K562 (cell line): Measurements from ENCODE around the gene MAD1L1. TPM values are rescaled to one million over a fixed set of nuclear protein-coding genes. Genes with fewer than 3 reads are reported as not detected.
"Not testable (repeated sequence)": the region's sequence is repeated elsewhere in the genome, so short reads cannot be mapped to it uniquely, and the experiment has no call there.

Source experiments
- ATAC-seq: fragments of 200-7000 bp; cut with Tn5 transposase; 3 replicates; pipeline ENCODE4 v1.9.1; 2020; ENCODE audit warnings: moderate library complexity
- BruUV-seq: library from RNA; stranded (reverse); fragments of 400-500 nt; replicated peaks from 2 replicates; lab custom pipeline; 2021; lab: Mats Ljungman, UMichigan
- CTCF ChIA-PET: fragments of 300-600 bp; formaldehyde crosslinking; extraction: SDS; loops from one replicate; lab custom pipeline; 2021; ENCODE audit warnings: low intra/inter-chr PET ratio; lab: Yijun Ruan, JAX
- POLR2A ChIA-PET: fragments of 300-600, 350-650 bp; sonication (Branson Sonifier 250); formaldehyde crosslinking; extraction: SDS; loops from one replicate; lab custom pipeline; 2021; ENCODE audit warnings: antibody characterized with exemption, inconsistent platforms; lab: Yijun Ruan, JAX
- DNase-seq, 4 experiments: peaks; one replicate each; pipeline versions ENCODE4 v3.0.0 to v3.0.0-alpha.2; 2011 to 2018; ENCODE audit warnings: low spot score in 3 of 4, mixed read lengths in 3 of 4; ENCODE audit errors: extremely low read depth in 1 of 4
- FAIRE-seq: peaks from 2 replicates; lab custom pipeline; 2011; peaks lifted over from hg19 to GRCh38; lab: Jason Lieb, UNC
- H2AFZ ChIP-seq: 2 replicates; pipeline ENCODE4 v1.6.0; 2011; ENCODE audit warnings: low read depth, low read length, control low read depth, inconsistent platforms
- H3K27ac ChIP-seq: fragments of 200-600 bp; 3 replicates; pipeline ENCODE4 v1.8.0; 2011; ENCODE audit warnings: low read depth, mild to moderate bottlenecking, control low read depth, inconsistent platforms, low read length, moderate library complexity, mixed read lengths; ENCODE audit errors: extremely low read depth
- H3K27me3 ChIP-seq, 2 experiments: fragments of 300-600 bp in 1 of 2; 2 replicates in 1 of 2; 3 replicates in 1 of 2; pipeline versions ENCODE4 v1.6.0 to v1.8.0; 2011; ENCODE audit warnings: inconsistent platforms in 2 of 2, low read length in 2 of 2, mild to moderate bottlenecking in 1 of 2, mixed read lengths in 1 of 2, moderate library complexity in 1 of 2; ENCODE audit not compliant: control insufficient read depth in 2 of 2, insufficient read depth in 2 of 2
- H3K36me3 ChIP-seq: fragments of 300-600 bp; 3 replicates; pipeline ENCODE4 v1.8.0; 2011; ENCODE audit warnings: mild to moderate bottlenecking, low read length, inconsistent platforms; ENCODE audit not compliant: control insufficient read depth, insufficient read depth
- H3K4me1 ChIP-seq, 2 experiments: fragments of 200-600 bp in 1 of 2; replicated peaks in 1 of 2; 2 replicates in 1 of 2; 3 replicates in 1 of 2; pipeline versions ENCODE4 v1.5.1 to v1.8.0; 2011; ENCODE audit warnings: inconsistent platforms in 2 of 2, low read length in 2 of 2, mild to moderate bottlenecking in 1 of 2, mixed read lengths in 1 of 2, moderate library complexity in 1 of 2; ENCODE audit not compliant: control insufficient read depth in 2 of 2, insufficient read depth in 2 of 2
- H3K4me2 ChIP-seq: 2 replicates; pipeline ENCODE4 v1.6.1; 2011; ENCODE audit warnings: low read length, control low read depth, inconsistent platforms, mixed read lengths; ENCODE audit not compliant: insufficient read depth
- H3K4me3 ChIP-seq: fragments of 200-600 bp; sonication (generic), shearing (Covaris generic); 2 replicates; pipeline ENCODE4 v1.5.1; 2016; ENCODE audit warnings: control low read depth, inconsistent platforms
- H3K79me2 ChIP-seq: fragments of 200-600 bp; 3 replicates; pipeline ENCODE4 v1.8.0; 2011; ENCODE audit warnings: low read length, inconsistent platforms; ENCODE audit not compliant: control insufficient read depth, insufficient read depth
- H3K9ac ChIP-seq, 2 experiments: 2 replicates each; pipeline versions ENCODE4 v1.6.0 to v1.6.1; 2011; ENCODE audit warnings: low read depth in 2 of 2, low read length in 2 of 2, control low read depth in 1 of 2, inconsistent platforms in 1 of 2, mild to moderate bottlenecking in 1 of 2, mixed read lengths in 1 of 2; ENCODE audit not compliant: insufficient read depth in 1 of 2
- H3K9me1 ChIP-seq: one replicate; pipeline ENCODE4 v1.6.0; 2011; ENCODE audit warnings: inconsistent platforms, mild to moderate bottlenecking, low read length, moderate library complexity; ENCODE audit not compliant: control insufficient read depth, insufficient read depth
- H3K9me3 ChIP-seq: replicated peaks from 2 replicates; pipeline ENCODE4 v1.5.1; 2011; ENCODE audit warnings: low read depth, low read length, inconsistent platforms; ENCODE audit not compliant: control insufficient read depth, insufficient read depth
- H4K20me1 ChIP-seq: replicated peaks from 2 replicates; pipeline ENCODE4 v1.6.1; 2011; ENCODE audit warnings: low read length, inconsistent platforms, mixed read lengths; ENCODE audit not compliant: control insufficient read depth, insufficient read depth
- POLR2G ChIP-seq: fragments of 200-400 bp; formaldehyde crosslinking; IDR thresholded peaks from 2 replicates; pipeline ENCODE4 v1.6.1; 2017; ENCODE audit warnings: low read depth, mild to moderate bottlenecking, antibody characterized with exemption, low read length, moderate library complexity
- WGBS: fragments of 100-300 bp; shearing (Covaris generic); methylation state at CpG from one replicate; pipeline ENCODE4 v1.1.6; 2016; ENCODE audit warnings: low coverage, mixed read lengths; ENCODE audit not compliant: insufficient coverage; ENCODE audit errors: missing lambda C conversion rate; 5-methylcytosine and 5-hydroxymethylcytosine counted together
- in situ Hi-C: fragments of 300-500 bp; cut with MboI; formaldehyde crosslinking; loops from 4 replicates; pipeline ENCODE4 v1.15.0; 2018; ENCODE audit warnings: inconsistent platforms, mixed read lengths
- intact Hi-C: fragments of 100-400 bp; cut with micrococcal nuclease; formaldehyde crosslinking; loops from 2 replicates; pipeline ENCODE4 v1.14.2; 2022
- polyA plus RNA-seq, 8 experiments: library from polyadenylated mRNA; depleted of rRNA in 4 of 8; stranded (reverse) in 5 of 8; unstranded in 3 of 8; fragments of >200 nt; fragmentation: Nextera tagmentation in 2 of 8; fragmentation: Illumina TruSeq in 1 of 8; extraction: Ambion mirVana in 2 of 8; extraction: Trizol in 1 of 8; gene quantifications; 2 replicates each; pipeline versions ENCODE4 v1.2.1 to v1.2.3, GENCODE V29; 2011 to 2014; ENCODE audit warnings: inconsistent platforms in 1 of 8, missing spikeins in 1 of 8
- total RNA-seq, 7 experiments: library from RNA; depleted of rRNA in 6 of 7; stranded (reverse); fragments of >200 nt in 6 of 7; fragmentation: Illumina TruSeq in 2 of 7; extraction: Trizol in 2 of 7; gene quantifications; 2 replicates each; pipeline versions ENCODE4 v1.2.1 to v1.2.3, GENCODE V29; 2011 to 2021; ENCODE audit warnings: low replicate concordance in 1 of 7

MAD1L1 gene
- total and polyA plus RNA-seq, 9 of the 15 experiments (the other 6 are each of a cell fraction or from before 2014, with no cell fraction given), result 1.7 to 89.7 (median 18.0) TPM

GRCh38 chr7:1827521-1827981 lies 405.2 kb downstream of the MAD1L1 start:
- TF ChIP-seq POLR2G, result 0 out of 2 replicates have a peak, but pooled peaks have one; percentile 12
- TF ChIP-seq, all 486 proteins: peak for 1; not testable (repeated sequence) for 485
- H4K20me1 ChIP-seq, DNase-seq, H3K27ac ChIP-seq, POLR2A ChIA-PET, ATAC-seq, H3K4me3 ChIP-seq, H3K27me3 ChIP-seq, H3K9me1 ChIP-seq, H3K79me2 ChIP-seq, H3K36me3 ChIP-seq, BruUV-seq, H3K9ac ChIP-seq, H3K9me3 ChIP-seq, H2AFZ ChIP-seq, FAIRE-seq, CTCF ChIA-PET, in situ Hi-C loops, intact Hi-C loops, H3K4me2 ChIP-seq: not testable (repeated sequence)
- peaks cover 0 to 15% of the 10 kb centered on the region in 2 experiments; a peak in 2 of 5 replicates for H3K4me1 ChIP-seq
- WGBS, result 93% methylated on average over 8 of the region's 27 CpGs

DNA sequence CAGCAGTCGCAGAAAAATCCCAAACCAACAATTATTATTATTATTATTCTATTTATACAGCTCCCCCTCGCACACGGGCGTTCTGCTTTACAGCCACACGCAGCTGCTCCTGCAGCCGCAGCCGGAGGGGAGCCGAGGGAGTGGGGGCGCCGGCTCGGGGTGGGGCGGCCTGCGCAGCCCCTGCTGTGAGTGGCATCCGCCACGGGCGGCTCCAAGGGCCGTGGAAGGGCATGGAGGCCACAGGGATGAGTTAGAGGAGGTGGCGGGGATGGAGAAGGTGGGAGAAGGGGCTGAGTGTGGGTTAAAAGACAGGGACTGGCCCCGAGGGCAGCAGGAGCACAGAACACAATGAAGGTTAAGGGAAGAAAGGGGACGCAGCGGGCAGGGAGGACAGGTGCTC lies 405.8 kb downstream of the MAD1L1 start:
- POLR2A ChIA-PET, H3K79me2 ChIP-seq, intact Hi-C loops, DNase-seq, H3K4me3 ChIP-seq, H3K27ac ChIP-seq, ATAC-seq, BruUV-seq, H3K36me3 ChIP-seq, H3K9me1 ChIP-seq, H3K9ac ChIP-seq, H3K4me2 ChIP-seq, H3K27me3 ChIP-seq, CTCF ChIA-PET, FAIRE-seq, in situ Hi-C loops, H4K20me1 ChIP-seq, H2AFZ ChIP-seq, H3K9me3 ChIP-seq: not testable (repeated sequence)
- 100% methylated on average over 1 of the region's 21 CpGs for WGBS
- peaks cover 0 to 15% of the 10 kb centered on the region in 2 experiments; a peak in 2 of 5 replicates for H3K4me1 ChIP-seq
